KBM-7 (cell line): Measurements from ENCODE around the gene CSAD.
"Not testable (repeated sequence)": the region's sequence is repeated elsewhere in the genome, so short reads cannot be mapped to it uniquely, and the experiment has no call there.

Source experiments
- DNase-seq: peaks from one replicate; pipeline ENCODE4 v3.0.0-alpha.2; 2015
- in situ Hi-C: fragments of 300-500 bp; cut with MboI; formaldehyde crosslinking; loops from 2 replicates; pipeline ENCODE4 v1.14.3; 2020; ENCODE audit warnings: low sequenced_read_pairs, low pct_unique_long_range_greater_than_20kb, mixed read lengths

CSAD gene

GRCh38 chr12:53118751-53119300, 61.9 kb downstream of the CSAD start:
- in situ Hi-C loops, result no loop called here
- DNase-seq, result no peak

- in situ Hi-C loops, result no loop called here
Measured at GRCh38 chr12:53115891-53116648, 64.7 kb downstream of the CSAD start.

GRCh38 chr12:53115112-53115890, 65.4 kb downstream of the CSAD start:
- no peak for DNase-seq
- in situ Hi-C loops, result no loop called here

More at GRCh38 chr12:53115891-53116648, 64.7 kb downstream of the CSAD start:
- DNase-seq, result no peak

GRCh38 chr12:53113951-53114350, 66.8 kb downstream of the CSAD start:
- DNase-seq, result no peak
- in situ Hi-C loops, result no loop called here

- in situ Hi-C loops, result no loop called here
- DNase-seq, result no peak
Measured at GRCh38 chr12:53113136-53113705, 67.5 kb downstream of the CSAD start.

GRCh38 chr12:53112431-53112830, 68.3 kb downstream of the CSAD start:
- in situ Hi-C loops, DNase-seq: not testable (repeated sequence)
